Endothelial cell (in vitro differentiated cells): ENCODE data around the gene STX8. TPM values are rescaled to one million over a fixed set of nuclear protein-coding genes. Genes with fewer than 3 reads are reported as not detected.

Experiments
- DNase-seq: peaks from one replicate; pipeline ENCODE4 v3.0.0; 2021; ENCODE audit warnings: low spot score
- H3K27ac Mint-ChIP-seq: one replicate; pipeline ENCODE4 v1.8.0; 2021; ENCODE audit warnings: mixed read lengths, inconsistent platforms; ENCODE audit not compliant: unreplicated experiment
- H3K27me3 Mint-ChIP-seq: one replicate; pipeline ENCODE4 v1.8.0; 2021; ENCODE audit warnings: mild to moderate bottlenecking, moderate library complexity, mixed read lengths, inconsistent platforms; ENCODE audit not compliant: unreplicated experiment
- H3K36me3 Mint-ChIP-seq: one replicate; pipeline ENCODE4 v1.8.0; 2021; ENCODE audit warnings: mild to moderate bottlenecking, low read depth, mixed read lengths, inconsistent platforms; ENCODE audit not compliant: unreplicated experiment
- H3K4me1 Mint-ChIP-seq: one replicate; pipeline ENCODE4 v1.8.0; 2021; ENCODE audit warnings: mild to moderate bottlenecking, mixed read lengths, inconsistent platforms; ENCODE audit not compliant: unreplicated experiment
- H3K4me3 Mint-ChIP-seq: one replicate; pipeline ENCODE4 v1.8.0; 2021; ENCODE audit warnings: mild to moderate bottlenecking, mixed read lengths, inconsistent platforms; ENCODE audit not compliant: unreplicated experiment
- H3K9me3 Mint-ChIP-seq: one replicate; pipeline ENCODE4 v1.8.0; 2021; ENCODE audit warnings: mixed read lengths, inconsistent platforms; ENCODE audit not compliant: unreplicated experiment
- total RNA-seq: library from RNA; stranded (reverse); fragmentation: NEBNext Ultra II Directional; extraction: Animal tissue kit (Norgen Biotek cat#: 25700); gene quantifications from one replicate; pipeline ENCODE4 v1.2.1, GENCODE V29; 2021; ENCODE audit not compliant: unreplicated experiment
- TF ChIP-seq, protein P1 (sequence below): fragments of 200-600 bp; sonication (generic); IDR thresholded peaks from one replicate; pipeline ENCODE4 v1.5.0; 2021; ENCODE audit warnings: antibody characterized with exemption; ENCODE audit not compliant: unreplicated experiment

The STX8 gene
- total RNA-seq, 1 donor from 2014 or later, result 49.2 TPM

DNA sequence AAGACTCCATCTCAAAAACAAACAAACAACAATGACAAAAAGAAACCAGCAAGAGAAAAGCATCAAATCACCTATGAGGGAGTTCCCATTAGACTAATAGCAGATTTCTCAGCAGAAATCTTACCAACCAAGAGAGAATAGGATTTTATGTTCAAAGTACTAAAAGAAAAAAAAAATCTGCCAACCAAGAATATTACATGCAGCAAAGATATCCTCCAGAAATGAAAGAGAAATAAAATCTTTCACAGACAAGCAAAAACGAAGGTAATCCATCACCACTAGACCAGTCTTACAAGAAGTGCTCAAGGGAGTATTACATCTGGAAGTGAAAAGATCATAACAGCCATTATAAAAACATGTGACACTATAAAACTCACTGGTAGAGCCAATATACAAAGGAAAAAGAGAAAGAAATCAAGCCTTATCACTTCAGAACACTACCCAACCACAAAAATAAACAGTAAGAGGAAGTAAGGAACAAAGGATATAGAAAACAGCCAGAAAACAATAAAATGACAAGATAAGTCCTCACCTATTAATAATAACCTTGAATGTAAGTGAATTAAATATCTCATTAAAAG is 66.3 kb downstream of the STX8 start:
- H3K27ac Mint-ChIP-seq, result no peak overlapping the region
- DNase-seq, result no peak
- H3K27me3 Mint-ChIP-seq, result no peaks in the 10 kb centered on the region
- H3K4me1 Mint-ChIP-seq, result peaks cover 3% of the 10 kb centered on the region
- H3K4me3 Mint-ChIP-seq, result no peak overlapping the region
- H3K9me3 Mint-ChIP-seq, result peaks cover 4% of the 10 kb centered on the region
- H3K36me3 Mint-ChIP-seq, result peaks cover 6% of the 10 kb centered on the region
- TF ChIP-seq, protein P1, sequence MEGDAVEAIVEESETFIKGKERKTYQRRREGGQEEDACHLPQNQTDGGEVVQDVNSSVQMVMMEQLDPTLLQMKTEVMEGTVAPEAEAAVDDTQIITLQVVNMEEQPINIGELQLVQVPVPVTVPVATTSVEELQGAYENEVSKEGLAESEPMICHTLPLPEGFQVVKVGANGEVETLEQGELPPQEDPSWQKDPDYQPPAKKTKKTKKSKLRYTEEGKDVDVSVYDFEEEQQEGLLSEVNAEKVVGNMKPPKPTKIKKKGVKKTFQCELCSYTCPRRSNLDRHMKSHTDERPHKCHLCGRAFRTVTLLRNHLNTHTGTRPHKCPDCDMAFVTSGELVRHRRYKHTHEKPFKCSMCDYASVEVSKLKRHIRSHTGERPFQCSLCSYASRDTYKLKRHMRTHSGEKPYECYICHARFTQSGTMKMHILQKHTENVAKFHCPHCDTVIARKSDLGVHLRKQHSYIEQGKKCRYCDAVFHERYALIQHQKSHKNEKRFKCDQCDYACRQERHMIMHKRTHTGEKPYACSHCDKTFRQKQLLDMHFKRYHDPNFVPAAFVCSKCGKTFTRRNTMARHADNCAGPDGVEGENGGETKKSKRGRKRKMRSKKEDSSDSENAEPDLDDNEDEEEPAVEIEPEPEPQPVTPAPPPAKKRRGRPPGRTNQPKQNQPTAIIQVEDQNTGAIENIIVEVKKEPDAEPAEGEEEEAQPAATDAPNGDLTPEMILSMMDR, result no peak

DNA sequence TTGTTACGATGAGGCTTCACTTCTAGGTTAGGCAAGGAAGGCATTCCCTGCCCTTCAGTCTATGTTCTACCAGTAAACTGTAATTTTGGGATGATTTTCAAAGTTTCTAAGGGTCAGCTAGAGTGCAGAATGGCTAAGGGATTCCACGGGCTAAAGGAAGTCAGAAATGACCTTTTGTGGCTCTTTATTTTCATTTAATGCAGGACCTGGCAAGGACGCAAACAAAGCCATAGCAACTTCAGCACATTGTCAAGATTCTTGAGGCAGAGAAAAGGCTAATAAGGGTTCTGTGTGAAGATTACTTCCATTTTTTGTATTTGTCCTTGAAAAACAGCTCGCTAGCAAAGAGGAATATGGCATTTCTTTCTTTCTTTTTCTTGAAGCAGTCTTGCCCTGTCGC is 76.6 kb downstream of the STX8 start:
- Mint-ChIP-seq H3K9me3 (no peaks in the 10 kb centered on the region), H3K4me3 (no peak overlapping the region), H3K4me1 (peaks cover 4% of the 10 kb centered on the region), H3K27ac (no peak overlapping the region), H3K27me3 (no peaks in the 10 kb centered on the region), H3K36me3 (no peaks in the 10 kb centered on the region)
- TF ChIP-seq, protein P1, result no peak
- DNase-seq, result no peak

DNA sequence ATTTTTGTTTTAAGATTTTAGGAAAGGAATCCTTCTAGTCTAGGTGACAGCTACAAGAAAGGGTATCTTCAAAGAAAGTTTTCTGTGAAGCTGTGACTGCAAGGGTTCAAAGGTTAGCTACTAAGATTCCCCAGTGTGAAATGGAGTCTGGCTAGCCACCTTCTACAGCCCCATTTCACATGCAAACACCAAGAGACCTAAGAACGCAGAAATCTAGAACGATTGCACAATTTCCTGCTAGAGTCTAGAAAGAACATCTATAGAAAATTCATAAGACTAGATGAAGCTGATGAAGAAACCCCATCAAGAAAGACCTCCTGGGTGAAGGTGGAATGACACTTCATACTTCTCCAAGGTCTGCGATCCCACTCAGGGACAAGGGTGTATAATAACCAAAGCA is 77.1 kb downstream of the STX8 start:
- no peak for DNase-seq
- TF ChIP-seq, protein P1, result no peak
- Mint-ChIP-seq H3K9me3 (no peaks in the 10 kb centered on the region), H3K4me1 (peaks cover 4% of the 10 kb centered on the region), H3K4me3 (no peak overlapping the region), H3K36me3 (no peaks in the 10 kb centered on the region), H3K27me3 (no peaks in the 10 kb centered on the region), H3K27ac (no peak overlapping the region)

DNA sequence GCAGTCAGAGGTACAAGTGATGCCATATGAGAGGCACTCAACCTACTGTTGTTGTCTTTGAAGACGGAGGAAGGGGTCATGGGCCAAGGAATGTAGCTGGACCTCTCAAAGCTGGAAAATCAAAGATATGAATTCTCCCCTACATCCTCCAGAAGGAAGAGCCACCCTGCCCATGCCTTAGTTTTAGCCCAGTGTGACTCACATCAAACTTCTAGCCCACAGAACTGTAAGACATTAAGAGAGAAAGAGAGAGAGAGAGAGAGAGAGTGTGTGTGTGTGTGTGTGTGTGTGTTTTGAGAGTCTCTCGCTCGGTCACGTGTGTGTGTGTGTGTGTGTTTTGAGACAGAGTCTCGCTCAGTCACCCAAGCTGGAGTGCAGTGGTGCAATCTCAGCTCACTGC is 87.1 kb downstream of the STX8 start:
- Mint-ChIP-seq H3K27ac (no peak overlapping the region), H3K9me3 (no peaks in the 10 kb centered on the region), H3K4me3 (no peak overlapping the region), H3K36me3 (peaks cover 14% of the 10 kb centered on the region), H3K27me3 (peaks cover 4% of the 10 kb centered on the region), H3K4me1 (peaks cover 14% of the 10 kb centered on the region)
- no peak for DNase-seq
- TF ChIP-seq, protein P1, result no peak

DNA sequence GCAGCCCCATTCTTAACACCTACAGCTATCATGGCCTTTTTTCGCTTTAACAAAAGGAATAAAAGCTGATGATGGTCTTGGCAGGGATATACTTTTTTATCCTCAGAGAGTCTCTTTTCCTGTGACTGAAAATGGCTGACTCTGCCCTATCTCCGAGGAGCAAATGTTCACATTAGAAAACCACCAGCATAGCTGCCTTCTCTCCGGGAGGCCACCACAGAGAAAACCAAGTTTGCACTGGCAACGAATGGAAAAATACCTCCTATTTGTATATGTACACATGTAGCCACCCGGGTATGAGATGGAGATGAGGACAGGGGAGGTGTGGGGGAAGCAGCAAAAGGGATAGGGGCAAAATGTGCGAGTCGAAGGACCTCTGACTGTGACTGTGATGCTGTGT is 88.2 kb downstream of the STX8 start:
- H3K4me3 Mint-ChIP-seq, result no peak overlapping the region
- DNase-seq, result no peak
- TF ChIP-seq, protein P1, result no peak

More for the DNA sequence above, 88.2 kb downstream of the STX8 start:
- Mint-ChIP-seq H3K9me3 (no peaks in the 10 kb centered on the region), H3K27ac (no peak overlapping the region), H3K36me3 (peaks cover 14% of the 10 kb centered on the region), H3K27me3 (peaks cover 4% of the 10 kb centered on the region), H3K4me1 (peaks cover 26% of the 10 kb centered on the region)
